Prostate gland (tissue), 2 donors: ENCODE data around the gene C10orf53.

Experiments used
- CTCF ChIP-seq, 4 experiments: fragments of 200-600 bp in 2 of 4; fragments of 450-650 bp in 2 of 4; sonication (generic) in 2 of 4; IDR thresholded peaks; 1 replicate in 3 of 4; 2 replicates in 1 of 4; pipeline ENCODE4 v1.5.1; 2016 to 2019; ENCODE audit warnings: antibody characterized with exemption in 4 of 4, mild to moderate bottlenecking in 2 of 4, moderate library complexity in 2 of 4
- POLR2AphosphoS5 ChIP-seq: sonication (generic); formaldehyde crosslinking; IDR thresholded peaks from one replicate; pipeline ENCODE4 v1.6.1; 2017; ENCODE audit warnings: antibody characterized with exemption

GRCh38 chr10:49698679-49699078 is 19.2 kb downstream of the C10orf53 start:
- TF ChIP-seq POLR2AphosphoS5 = no peak
- no peak for TF ChIP-seq CTCF (IDR thresholded peaks at IDR 0.05)
